NCI-H1048 (cell line): Measurements from ENCODE around the gene SMIM13.

ENCODE experiments used
- DNase-seq: peaks from one replicate; lab custom pipeline; 2025; lab: John Stamatoyannopoulos, UW

The SMIM13 gene

DNA sequence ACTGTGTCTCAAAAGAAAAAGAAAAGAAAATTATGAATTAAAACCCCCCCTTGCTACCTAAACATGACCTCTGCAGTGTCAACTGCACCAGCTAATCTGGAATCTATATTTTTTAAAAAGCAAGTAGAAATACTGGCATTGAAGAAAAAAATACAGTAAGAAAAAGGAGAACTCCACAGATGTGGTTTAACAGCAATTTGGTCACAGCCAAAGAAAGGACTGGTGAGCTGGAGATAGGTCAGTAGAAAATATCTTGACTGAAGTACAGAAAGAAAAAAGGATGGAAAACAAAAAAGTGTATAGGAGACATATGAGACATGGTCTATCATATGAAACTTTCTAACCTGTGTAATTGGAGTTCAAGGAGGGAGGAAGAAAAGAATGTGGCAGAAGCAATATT, 62.0 kb downstream of the SMIM13 start:
- no peak for DNase-seq

DNA sequence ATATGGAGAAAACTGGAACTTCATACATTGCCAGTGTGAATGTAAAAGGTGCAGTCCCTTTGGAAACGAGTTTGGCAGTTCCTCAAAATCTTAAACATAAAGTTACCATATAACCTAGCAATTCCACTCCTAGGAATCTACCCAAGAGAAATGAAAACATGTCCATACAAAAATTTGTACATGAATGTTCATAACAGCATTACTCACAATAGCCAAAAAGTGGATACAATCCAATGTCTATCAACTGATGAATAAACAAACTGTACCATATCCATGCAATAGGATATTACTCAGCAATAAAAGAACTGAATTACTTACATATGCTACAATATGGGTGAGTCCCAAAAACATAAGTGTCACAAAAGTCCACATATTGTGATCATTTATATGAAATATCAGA, 66.6 kb downstream of the SMIM13 start:
- DNase-seq: no peak

DNA sequence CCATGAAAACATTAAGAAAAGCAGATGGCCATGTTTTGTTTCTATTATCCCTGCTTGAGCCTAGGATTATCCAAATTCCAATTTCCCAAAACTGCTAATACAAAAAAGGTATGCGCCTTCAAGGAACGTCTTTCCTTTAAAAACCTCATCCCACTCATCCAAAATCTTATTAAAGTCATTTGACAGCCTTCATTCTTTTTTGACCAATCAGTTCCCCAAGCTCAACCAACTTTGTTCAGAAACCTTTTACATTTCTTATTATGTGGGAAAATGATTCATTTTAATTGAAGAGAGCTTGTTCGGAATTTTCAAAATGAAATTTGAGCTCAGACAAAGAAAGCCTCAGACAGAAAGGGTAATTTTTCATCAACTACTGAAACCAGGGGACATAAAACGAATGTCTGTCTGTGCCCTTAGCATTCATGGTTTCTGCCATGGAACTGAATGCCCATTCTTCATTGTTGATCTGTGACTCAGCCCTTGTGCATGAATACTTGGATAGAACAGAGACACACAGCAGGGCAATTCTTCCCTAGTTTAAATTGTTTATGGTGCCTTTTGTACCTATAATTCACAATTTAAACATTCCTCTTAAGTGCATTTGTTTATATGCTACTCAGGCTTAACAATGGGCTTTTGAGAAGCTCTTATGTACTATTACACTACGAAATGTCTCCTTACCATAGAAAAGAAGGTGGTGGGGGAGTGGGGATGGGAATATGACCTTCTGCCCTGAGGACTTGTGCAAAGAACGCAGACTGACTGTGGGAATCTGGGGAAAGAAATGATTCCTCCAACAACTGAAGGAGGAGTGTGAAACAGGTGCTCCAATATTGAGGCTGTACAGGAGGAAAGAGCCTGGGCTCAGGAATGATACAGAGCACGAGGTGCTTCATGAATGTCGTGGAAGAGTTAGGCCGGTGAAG, 67.7 kb downstream of the SMIM13 start:
- DNase-seq: no peak

DNA sequence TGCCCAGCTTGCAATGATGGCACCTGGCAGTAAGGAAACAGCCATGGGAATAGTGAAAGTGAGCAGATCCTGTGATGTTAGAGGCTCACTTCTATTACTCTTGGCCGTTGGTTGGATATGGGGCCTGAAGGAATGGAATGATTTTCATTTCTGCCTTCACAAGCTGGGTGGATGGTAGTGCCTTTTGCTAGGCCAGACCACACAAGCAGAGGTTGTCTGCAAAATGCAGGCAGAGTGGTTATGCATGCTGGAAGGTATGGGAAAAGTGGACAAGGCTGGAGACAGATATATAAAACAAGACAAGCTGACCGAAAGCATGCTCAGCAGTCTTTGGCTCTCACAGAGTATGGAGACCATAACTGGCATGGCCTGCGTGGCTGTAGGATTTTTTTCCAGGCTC, 68.6 kb downstream of the SMIM13 start:
- DNase-seq: no peak

DNA sequence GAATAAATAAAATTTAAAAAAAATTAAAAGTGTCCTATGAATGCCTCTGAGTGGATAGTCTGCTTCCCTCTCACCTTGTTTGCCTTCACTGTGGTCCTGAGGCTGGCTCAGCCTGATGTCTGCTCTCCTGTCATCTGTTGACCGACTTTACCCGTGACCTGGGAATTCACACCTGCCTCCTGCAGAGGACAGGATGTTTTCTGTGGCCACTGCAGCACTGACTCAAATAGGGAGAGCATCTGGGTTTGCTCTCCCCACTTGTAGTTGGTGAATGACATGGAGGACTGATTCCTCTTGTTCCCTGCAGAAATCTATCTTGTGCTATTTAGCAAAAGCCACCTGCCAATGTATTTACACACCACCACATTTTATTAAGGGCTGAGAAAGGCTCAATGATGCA, 70.3 kb downstream of the SMIM13 start:
- no peak for DNase-seq

DNA sequence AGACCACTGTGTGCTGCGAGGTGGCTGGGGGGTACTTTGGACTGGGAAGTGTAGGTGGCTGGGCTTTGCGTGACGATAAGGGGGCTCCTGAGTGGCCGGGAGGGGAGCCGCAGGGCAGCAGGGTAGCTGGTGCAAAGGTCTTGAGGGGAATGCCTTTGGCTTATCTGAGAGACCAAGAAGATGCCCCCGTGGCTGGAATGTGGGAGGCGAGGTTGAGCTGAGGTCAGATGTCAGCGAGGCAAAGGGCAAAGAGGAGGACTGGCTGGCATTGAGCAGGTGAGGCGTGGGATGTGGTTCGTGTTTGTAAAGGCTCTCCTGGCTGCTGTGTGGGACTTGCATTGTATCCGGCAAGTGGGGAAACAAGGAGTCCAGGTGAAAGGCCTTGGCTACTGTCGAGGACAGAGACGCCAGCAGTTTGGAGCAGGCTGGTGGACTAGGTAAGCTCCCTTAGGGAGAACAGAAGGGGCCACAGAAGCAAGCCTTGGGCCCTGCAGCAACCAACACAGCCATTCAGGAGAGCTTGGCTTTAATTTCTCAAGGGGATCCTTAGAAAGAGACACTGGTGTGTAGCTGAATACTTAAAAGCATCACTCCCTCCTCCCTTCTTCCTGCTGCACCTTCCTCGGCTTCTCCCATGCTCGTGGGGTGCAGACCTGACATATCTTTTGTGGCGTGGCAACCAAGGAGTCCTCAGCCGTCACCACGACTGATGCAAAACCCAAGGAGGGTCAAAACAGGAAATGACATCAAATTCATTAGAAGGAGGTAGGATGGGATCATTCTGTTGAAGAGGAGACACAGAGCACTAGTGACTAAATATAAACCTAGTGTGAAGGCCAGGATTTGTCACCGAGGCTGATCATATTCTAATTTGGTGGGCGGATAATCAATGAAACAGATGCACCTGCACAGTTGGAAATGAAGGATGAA, 71.3 kb downstream of the SMIM13 start:
- DNase-seq: no peak

DNA sequence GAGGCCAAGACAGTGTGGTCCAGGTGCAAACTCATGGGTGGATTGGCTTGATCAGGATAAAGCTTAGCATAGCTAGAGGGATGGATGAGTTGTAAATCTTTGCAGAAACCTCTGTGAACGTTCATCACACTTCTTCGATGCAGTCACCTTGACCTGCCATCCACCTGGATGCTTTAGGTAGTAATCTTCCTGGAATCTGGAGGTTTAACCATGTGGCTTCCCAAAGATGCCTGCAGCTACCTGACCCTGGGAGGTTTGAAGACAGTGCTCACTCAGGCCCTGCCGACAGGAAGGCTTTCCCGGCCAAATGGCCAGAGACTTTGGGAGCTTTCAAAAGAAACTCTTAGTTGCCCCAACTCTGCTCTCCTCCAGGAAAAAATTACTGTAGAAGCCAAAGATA, 73.3 kb downstream of the SMIM13 start:
- no peak for DNase-seq

DNA sequence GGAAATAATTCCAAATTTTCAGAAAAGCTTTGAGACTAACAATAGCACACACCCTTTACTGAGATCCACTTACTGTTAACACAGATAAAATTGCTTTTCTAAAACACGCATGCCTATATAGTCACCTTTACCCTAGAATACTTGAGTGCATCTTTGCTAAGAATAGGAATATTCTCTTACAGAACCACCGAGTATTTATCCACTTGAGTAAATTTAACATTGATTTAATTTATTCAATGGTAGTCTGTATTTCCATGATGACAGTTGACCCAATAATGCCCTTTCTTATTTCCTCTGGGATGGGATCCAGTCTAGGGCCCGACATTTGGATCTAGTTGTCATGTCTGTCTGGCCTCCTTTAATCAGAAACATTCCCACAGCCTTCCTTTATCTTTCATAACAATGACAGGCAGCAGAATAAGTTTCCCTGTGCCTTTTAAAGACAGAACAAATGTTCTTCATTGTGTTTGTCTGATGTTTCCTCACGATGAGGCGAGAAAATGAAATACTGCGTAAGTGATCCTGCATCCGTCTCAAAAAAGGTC, 74.5 kb downstream of the SMIM13 start:
- no peak for DNase-seq

DNA sequence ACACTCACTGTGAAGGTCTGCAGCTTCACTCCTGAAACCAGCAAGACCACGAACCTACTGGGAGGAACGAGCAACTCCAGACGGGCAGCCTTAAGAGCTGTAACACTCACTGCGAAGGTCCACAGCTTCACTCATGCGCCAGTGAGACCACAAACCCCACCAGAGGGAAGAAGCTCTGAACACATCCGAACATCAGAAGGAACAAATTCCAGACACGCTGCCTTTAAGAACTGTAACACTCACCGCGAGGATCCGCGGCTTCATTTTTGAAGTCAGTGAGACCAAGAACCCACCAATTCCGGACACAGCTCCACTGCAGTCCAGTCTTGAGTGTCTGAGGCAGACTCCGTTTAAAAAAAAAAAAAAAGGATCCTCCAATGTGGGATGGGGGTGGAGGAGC, 78.3 kb downstream of the SMIM13 start:
- no peak for DNase-seq

DNA sequence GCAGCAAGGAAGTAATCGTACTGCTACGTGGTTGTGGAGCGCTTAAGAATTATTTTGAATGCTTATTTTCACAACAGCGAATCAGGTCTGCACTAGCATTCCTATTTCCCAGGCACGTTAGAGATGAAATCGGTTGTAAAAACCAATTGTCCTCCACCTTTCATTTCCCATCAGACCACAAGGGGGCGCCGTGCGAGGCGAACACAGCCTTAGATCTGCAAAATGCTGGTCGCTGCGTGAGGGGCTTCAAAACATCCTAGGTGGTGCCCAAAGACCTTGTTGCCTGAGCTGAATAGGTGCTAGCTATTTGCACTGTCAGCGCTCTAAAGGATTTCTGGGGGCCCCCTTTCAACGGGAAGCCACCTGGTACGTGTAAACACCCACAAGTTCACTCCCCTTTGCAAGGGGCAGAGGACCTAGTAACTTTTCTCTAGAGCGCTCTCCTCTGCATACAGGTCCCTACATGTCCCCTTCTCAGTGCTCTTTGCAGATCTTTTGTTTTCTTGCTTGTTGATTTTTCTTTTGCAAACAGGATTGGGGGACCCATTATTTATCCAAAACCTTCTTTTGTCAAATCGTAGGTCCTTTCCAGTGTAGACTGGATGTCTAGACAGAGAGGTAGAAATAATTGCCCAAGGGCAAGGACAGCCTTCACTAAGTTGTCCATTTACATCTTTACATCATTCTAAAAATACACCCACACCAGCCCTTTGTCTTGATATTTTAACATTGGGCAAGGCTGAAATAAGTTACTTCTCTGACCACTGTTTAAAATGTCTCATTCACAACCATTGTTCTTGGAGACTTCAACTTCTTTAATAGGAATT, 79.1 kb downstream of the SMIM13 start:
- DNase-seq: no peak

DNA sequence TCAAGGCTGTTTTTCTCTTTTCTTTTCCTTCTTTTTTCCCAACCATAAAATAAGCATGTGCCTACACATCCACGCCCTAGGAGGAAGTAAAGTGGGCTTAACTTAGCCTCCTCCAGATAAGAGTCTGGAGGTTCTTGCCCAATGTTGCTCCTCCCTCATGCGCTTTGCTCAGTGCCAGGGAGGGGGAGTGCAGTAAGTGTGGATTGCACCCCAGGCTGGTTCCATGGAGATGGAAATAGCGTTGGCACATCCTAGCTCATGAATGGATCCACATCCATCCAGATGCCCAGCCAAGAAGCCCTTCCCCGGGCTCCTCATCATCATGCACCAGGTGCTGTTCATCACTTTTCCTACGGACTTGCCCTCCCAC, 80.6 kb downstream of the SMIM13 start:
- no peak for DNase-seq

DNA sequence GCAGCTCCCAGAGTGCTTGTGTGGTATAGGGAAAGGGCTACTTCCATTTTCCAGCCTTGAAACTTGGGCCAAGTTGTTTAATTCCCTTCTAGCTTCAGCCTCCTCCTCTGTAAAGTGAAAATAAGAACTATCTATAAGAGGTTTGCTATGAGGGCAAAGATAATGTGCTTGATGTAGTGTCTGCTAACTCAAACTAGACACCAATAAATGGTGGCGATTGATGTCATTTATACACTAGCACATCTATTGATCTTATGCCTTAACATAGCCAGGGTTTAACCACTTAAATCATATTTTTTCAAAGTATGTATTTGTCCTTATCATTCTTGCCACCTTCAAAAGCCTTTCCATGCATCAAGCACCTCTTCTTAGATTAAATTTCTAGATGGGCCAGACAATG, 83.6 kb downstream of the SMIM13 start:
- no peak for DNase-seq

DNA sequence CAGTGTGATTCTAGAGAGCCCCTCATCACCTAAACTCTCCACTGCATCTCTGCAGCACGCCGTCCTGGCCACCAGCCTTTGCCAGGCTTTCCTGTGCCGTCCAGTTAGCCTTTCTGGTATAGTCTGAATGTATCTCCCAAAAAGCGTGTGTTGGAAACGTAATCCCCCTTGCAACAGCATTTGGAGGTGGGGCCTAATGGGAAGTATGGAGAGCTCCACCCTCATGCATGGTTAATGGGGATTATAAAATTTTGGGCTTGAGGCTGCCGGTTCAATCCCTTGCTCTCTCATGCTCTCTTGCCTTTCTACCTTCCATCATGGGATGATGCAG, 85.4 kb downstream of the SMIM13 start:
- DNase-seq: no peak

DNA sequence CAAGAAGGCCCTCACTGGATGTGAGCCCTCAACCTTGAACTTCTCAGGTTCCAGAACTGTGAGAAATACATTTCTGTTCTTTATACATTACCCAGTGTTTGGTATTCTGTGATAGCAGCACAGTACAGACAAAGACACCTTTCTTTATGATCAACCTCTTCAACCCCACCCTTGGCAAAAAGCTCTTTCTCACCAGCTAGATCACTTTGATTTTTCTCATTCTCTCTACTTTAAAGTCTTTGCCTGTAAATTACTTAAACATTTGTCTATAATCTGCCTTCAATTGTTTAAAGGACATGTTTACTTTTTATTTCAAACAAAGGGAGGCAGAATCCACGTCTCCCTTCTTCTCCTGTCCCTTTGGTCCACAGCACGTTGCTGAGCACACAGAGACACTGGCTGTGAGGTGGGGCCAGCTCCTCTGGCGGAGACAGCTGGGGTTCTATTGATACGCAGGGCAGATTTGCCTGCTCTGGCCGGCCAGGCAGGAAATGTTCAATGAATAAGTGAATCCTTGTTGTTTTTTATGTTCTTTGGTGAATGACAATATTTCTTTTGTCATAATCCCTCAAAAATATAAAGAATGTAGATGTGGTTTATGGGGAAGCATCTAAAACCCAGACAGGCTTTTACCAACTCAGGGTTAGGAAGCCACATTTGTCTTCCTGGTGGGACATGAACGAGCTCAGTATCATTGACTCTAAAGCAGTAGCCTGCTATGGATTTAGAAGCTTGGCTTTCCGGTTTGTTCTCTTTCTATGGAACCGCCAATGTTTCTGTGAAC, 86.0 kb downstream of the SMIM13 start:
- DNase-seq: no peak

DNA sequence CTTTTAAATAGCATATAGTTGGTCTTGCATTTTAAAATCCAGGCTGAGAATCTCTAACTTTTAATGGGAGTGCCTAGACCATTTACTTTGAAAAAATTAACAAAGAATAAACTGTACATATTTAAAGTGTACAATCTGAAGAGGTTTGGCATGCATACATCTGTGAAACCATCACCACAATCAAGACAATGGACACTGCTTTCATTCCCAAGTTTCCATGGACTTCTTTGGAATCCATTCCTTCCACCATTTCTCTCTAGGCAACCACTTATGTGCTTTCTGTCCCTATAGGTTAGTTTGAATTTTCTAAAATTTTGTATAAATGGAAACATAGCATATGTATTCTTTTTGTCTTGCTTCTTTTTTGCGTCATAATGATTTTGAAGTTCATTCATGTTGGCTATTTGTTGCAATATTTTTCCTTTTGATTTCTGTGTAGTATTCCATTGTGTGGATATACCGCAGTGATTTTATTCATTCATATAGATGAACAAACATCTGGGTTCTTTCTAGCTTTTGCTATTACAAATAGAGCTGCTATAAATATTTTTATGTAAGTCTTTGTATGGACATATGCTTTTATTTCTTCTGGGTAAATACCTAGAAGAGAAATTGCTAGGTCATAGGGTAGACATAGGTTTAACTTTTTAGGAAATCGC, 88.0 kb downstream of the SMIM13 start:
- no peak for DNase-seq

DNA sequence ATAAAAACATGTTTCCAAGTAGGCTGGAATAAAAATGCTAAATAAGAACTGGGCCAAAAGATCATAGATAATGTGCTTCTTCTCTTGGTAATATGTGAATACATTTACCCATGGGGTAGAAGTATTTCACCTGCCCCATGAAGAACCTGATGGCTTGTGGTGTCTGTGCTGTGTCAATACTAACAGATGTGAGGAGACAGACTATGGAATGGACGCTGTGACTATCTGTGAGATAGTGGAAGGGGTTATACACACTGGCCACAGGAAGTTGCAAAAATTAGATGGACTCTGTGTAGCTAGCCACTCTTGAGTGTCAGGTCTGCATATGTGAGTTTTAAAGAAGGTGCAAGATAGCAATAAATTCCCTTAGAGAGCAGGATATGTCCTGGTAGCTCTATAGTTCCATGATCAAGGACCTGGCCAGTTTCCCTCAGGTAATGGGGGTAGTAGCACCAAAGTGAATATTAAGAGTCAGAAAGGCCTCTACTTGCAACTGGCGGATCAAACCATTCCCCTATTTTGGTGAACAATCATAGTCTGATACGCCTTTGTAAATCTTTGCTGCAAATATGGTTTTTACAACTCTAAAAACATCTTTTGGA, 90.2 kb downstream of the SMIM13 start:
- no peak for DNase-seq

DNA sequence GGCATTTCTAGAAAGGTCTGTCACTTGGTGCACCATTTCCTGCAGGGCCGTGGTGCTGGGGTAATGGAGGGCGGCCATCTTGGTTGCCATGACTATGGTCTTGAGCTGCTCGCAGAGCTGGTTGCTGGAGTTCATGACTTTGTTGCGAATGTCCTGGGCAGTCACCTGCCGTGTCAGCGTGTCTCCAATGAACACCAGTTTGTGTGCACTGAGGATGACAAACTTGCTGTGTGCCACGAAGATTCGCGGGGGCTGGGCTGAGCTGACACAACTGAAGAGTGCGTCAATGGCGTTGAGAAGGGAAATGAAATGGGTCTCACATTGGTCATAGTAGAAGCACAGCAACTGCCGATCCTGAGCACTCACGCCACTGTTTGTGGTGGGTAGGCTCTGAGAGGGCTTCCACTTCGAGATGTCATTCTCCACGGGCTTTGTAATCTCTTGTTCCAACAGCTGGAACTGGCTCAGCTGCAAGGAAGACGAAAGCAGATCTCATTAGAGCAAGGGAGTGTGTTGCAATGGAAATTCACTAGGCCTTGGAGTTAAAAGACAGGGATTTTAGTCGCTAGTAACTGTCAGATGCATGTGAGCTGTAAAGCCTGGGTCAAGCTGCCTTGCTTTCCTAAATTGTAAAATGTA, 91.7 kb downstream of the SMIM13 start:
- DNase-seq: no peak

DNA sequence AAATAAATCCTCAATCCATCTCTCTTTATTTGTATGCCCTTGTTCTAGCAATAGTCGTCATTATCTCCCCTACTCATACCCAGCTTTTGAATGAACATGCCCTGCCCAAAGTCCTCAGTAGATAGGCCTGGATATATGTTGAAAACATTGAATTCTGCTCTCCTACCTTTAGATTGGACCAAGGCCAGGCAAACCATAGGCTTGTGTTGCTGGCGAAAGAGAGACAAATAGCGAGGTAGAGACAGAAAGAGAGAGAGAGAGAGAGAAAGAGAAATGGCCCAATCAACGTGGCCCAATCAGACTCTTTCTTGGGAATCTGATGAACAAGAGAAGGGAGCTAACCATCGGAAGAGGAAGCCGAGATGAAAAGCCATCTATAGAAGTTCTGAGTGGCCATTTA, 93.7 kb downstream of the SMIM13 start:
- DNase-seq: no peak
